LNCAP (cell line): ENCODE results near the gene RAMP3.

ENCODE experiments used
- TF ChIP-seq, protein P1 (sequence below): fragments of 450-650 bp; IDR thresholded peaks from 2 replicates; pipeline ENCODE4 v1.5.1; 2017; ENCODE audit warnings: mild to moderate bottlenecking

The RAMP3 gene, protein sequence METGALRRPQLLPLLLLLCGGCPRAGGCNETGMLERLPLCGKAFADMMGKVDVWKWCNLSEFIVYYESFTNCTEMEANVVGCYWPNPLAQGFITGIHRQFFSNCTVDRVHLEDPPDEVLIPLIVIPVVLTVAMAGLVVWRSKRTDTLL

DNA sequence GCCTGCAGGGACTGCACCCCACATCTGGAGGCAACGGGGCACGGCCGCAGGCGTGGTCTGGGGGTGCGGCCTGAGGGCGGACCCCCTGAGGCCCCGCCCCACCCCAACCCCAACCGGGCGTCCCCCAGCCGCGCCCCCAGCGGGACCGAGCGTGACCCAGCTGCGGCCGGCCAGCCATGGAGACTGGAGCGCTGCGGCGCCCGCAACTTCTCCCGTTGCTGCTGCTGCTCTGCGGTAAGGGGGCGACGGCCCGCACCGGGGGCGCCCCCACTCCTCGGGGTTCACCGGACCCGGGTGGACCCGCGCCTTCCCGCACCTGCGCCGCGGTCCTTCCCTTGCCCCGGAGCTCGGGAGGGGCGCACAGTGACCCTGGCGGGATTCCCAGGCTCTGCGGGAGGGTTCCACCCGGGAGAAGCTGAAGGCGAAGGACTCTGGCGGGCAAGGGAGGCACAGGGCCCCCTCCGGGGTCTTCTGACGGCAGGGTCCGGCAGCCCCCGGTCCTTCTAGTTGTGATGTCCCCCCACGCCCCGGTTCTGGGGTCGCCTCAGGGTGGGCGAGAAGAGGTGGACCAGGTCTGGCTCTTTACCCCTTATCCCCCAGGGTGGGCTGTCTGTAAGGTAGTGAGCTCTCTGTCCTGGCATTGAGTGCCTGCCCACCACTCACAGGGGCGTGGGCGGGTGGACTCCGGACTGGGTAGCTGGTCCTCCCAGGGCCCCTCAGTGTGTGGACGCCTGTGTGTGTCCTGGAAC lies at the start of gene RAMP3:
Gene RAMP3 (plus strand): TSS at position 139 of the 749 bp plus-strand sequence. CDS start 38 bp downstream, at position 177.
- TF ChIP-seq, protein P1, sequence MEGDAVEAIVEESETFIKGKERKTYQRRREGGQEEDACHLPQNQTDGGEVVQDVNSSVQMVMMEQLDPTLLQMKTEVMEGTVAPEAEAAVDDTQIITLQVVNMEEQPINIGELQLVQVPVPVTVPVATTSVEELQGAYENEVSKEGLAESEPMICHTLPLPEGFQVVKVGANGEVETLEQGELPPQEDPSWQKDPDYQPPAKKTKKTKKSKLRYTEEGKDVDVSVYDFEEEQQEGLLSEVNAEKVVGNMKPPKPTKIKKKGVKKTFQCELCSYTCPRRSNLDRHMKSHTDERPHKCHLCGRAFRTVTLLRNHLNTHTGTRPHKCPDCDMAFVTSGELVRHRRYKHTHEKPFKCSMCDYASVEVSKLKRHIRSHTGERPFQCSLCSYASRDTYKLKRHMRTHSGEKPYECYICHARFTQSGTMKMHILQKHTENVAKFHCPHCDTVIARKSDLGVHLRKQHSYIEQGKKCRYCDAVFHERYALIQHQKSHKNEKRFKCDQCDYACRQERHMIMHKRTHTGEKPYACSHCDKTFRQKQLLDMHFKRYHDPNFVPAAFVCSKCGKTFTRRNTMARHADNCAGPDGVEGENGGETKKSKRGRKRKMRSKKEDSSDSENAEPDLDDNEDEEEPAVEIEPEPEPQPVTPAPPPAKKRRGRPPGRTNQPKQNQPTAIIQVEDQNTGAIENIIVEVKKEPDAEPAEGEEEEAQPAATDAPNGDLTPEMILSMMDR = no peak

- TF ChIP-seq, protein P1 = no peak
Observed at GRCh38 chr7:45108863-45109262, 48.7 kb upstream of the RAMP3 start.

GRCh38 chr7:45111298-45112223 lies 46.0 kb upstream of the RAMP3 start, which contains the start of gene TBRG4:
Gene TBRG4 (minus strand): TSS chr7:45111697. CDS start chr7:45109237, 2,460 bp downstream.
- TF ChIP-seq, protein P1 = peak; percentile 46; the same call in 1 of the 2 replicates

- TF ChIP-seq, protein P1 = no peak
Observed at GRCh38 chr7:45112648-45113047, 44.9 kb upstream of the RAMP3 start.

GRCh38 chr7:45114926-45115325 lies 42.7 kb upstream of the RAMP3 start:
- TF ChIP-seq, protein P1 = no peak

DNA sequence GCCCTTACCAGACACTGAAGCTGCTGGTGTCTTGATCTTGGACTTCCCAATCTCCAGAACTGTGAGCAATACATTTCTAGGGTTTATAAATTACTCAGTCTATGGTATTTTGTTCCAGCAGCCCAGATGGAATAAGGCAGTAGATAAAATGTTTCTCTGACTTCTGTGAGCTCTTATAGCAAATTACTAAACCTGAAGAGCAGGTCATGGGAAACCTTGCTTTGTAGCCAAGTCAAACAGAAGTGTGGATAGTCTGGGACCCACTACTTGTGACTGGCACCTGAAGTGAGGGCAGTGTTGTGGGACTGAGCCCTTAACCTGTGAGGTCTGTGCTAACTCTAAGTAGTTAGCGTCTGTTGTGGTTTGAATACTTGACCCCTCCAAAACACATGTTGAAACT lies 41.5 kb upstream of the RAMP3 start:
- TF ChIP-seq, protein P1 = no peak

- TF ChIP-seq, protein P1 = no peak
Observed at GRCh38 chr7:45117582-45117981, 40.0 kb upstream of the RAMP3 start.
